Stimulated activated CD4-positive, alpha-beta T cell treated with anti-CD3 and anti-CD28 coated beads, Interleukin-2, amount 100 ng/mL, for 48 hours (primary cell): Measurements from ENCODE around the gene VARS1.

Experiments
- DNase-seq, 2 donors: peaks; one replicate each; pipeline ENCODE4 v3.0.0-alpha.2; 2020

VARS1 gene

DNA sequence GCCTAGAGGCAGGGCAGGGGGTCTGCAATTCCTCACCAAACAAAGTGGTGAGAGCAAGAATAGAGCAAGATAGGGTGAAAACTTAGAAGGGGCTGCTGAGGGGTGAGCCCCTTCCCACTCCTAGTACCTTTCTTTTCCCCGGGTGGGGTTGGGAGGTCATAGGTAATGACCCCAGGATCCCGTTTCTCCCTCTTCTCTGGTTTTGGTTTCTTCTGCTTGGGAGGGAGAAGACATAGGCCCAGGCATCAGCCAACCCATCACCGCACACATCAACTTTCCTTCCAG lies 3.5 kb downstream of the VARS1 start:
- DNase-seq, result no peak

DNA sequence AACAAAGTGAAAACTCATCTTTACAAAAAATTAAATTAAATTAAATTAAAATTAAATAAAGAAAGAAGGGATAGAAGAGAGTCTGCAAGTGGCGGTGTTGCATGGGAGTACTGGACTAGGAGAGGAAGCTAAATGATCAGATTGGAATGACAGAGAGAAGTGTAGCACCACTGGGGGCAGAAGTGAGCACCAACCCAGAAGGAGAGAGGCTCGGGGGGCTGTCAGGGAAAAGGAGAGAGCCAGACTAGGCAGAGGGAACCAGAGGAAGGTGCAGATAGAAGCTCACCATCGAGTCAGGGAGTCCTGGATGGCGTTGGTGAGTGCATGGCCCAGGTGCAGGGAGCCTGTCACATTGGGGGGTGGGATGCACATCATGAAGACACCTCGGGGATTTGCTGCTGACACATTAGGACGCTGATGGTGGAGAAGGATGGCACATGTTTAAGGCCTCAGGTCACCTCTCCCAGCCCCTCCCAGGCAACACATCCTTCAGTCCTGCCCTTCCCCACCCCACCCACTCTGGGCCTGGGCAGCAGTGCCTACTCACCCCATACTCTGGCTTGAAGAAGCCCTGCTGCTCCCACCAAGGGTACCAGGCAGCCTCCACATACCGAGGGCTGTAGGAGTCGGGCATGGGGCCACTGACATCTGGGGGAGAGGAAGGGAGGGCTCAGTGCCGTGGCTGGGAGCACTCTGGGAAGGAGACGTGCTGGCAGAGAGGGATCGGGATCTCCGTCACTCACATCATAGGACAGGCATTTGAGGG lies 4.0 kb downstream of the VARS1 start:
- DNase-seq, result peak in 1 of 2 donors; percentile 37

DNA sequence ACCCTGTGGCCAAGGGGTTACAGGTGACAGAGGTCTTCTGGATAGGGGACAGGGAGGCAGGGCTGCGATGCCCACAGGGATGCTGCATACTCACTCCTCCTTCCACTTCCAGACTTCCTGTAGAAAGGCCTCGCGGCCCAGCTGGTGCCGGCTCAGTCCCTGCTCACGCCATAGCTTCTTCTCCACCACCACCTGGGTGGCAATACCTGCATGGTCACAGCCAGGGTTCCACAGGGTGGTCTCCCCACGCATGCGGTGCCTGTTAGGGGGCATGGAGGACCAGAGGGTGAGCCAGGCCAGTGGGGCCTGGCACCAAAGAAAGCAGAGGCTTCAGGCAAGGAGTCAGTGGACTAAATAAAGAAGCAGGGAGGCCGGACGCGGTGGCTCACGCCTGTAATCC lies 10.1 kb downstream of the VARS1 start:
- no peak for DNase-seq

DNA sequence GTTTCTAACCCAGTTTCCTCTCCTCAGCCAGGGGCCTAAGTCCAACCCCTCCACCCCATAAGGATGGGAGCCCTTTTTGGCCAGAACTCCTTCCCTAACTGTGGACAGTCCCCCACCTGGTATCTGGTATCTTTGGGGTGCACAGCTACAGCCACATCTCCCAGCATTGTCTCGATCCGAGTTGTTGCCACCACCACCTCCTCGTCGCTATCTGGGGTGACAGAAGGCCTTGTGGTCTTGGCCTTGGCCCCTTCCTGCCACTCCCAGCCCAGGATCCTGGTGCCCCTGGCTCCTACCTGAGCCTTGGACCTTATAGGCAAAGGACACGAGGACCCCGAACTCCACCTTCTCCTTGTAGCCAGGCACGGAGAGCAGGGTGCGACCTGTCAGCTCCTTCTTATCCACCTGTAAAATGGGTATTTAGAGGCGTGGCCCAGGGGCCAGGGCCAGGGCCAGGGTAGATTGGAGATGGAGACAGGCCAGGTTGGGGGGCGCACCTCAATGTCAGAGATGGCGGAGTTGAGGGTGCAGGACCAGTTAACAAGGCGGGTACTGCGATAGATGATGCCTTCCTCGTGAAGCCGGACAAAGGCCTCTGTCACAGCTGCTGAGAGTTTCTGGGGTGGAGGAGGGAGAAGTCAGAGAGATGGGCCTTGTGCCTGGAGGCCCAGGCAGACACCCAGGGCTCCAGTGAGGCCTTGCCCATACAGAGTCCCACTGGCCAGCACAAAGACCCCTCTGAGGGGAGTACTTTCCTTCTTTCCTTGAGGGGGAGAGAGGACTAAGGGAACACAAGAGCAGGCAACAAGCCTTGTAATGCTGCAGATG lies 11.2 kb downstream of the VARS1 start:
- DNase-seq, result no peak

DNA sequence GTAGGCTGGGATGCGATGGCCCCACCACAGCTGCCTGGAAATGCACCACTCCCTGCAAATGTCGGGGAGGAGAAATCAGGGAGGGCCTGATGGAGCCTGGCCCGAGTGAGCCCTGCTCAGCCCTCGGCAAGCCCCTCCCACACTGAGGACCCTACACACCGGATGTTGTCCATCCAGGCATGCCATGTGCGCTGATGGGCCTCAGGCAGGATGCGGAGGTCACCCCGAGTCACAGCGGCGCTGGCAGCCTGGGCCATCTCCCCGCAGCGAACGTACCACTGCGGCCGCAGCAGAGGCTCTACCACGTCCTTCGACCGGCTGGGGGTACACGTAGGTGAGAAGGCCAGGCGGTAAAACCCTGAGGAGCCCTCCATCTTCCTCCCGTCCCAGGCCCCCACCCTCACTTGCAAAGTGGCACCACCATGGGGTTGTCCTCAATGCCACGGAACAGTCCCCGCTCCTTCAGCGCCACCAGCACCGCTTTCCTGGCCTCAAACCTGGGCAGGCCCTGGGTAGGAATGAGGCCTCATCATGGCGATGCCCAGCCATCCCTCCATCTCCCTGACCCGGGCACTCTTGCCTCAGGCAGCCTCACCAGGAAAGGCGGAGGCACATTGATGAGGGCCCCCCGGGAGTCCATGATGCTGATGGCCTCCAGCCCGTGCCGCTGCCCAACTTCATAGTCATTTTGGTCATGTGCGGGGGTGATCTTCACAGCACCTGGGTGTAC lies 13.3 kb downstream of the VARS1 start:
- DNase-seq, result no peak

DNA sequence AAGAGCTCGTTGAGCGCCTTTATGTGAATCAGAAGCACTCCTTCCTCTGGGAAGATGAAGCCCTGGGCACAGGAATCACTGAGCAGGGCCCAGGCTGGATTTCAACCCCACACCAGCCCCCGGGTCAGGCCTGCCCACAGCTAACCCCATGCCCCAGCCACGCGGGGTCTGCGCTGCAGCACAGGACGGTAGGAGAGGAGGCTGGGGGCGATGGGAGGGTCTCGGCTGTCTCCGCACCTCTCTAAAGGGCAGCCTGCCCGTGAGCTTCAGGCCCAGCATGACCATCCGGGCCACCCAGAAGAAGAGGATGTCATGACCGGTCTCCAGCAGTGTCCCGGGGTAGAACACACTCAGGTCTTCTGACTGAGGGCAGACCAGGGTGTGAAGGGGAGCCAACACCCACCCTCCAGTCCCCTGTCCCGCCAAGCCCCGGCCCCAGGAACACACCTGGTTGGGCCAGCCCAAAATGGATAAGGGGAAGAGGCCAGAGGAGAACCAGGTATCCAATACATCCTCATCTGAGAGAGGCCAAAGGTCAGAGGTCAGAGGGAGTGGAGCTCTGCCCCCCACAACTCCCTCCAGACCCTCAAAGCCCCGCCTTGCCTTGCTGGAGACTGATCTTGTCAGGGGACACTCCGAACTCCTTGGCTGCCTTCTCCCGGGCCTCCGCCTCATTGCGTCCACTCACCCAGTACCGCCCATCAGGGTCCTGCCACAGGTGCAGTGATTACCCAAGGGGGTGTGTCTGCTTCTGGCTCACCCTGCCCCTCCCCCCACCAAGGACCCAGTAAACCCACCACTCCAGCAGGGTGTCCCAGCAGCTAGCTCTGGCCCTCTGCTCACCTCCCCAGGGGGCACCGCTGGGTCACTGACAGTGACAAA lies 14.1 kb downstream of the VARS1 start:
- DNase-seq, result no peak

DNA sequence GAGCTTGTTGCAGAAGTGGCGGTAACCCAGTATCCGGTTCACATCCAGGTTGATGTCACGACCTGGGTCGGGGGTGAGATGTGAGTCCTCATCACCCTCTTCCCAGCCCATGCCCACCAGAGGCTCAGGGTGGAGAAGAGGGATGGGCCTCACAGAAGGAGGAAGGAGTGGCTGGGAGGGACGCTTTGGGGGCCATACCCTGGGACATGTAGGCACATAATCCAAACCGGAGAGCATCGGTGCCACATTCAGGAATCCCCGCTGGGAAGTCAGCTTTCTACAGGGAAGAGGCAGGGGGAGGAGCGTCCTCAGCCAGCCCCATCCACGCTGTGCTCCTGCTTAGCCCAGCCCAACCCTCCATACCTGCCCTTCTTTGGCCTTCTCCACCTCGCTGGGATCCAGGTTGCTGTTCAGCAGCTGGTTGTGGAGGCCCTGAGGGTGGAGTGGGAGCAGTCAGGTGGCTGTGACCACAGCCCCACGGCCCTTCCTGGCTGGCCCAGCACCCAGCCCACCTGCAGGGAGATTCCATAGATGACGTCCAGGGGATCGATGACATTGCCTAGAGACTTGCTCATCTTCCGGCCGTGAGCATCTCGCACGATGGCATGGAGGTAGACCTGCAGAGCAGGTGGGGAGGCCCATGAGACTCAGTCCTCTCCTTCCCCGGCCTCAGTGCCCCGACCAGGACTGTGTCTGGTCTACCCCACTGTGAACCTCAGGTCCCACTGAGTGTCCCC lies 14.9 kb downstream of the VARS1 start:
- DNase-seq, result no peak

DNA sequence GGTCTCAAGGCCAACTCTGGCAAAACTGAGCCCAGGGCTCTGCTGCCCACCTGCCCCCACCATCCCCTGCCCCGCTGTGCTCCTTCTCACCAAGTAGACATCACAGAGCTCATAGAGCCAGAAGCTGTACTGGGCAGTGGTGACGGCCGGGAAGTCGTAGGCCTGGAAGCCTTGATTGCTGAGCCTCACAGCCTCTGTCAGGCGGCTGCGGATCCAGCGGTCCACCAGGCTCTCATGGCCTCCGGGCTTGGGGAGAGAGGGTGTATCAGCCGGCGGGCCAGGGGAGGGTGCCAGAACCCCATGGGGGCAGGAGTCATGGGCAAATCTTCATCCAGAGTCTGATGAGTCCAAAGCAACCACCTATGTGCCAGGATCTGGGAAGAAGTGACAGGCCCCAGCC lies 15.6 kb downstream of the VARS1 start:
- DNase-seq, result no peak

DNA sequence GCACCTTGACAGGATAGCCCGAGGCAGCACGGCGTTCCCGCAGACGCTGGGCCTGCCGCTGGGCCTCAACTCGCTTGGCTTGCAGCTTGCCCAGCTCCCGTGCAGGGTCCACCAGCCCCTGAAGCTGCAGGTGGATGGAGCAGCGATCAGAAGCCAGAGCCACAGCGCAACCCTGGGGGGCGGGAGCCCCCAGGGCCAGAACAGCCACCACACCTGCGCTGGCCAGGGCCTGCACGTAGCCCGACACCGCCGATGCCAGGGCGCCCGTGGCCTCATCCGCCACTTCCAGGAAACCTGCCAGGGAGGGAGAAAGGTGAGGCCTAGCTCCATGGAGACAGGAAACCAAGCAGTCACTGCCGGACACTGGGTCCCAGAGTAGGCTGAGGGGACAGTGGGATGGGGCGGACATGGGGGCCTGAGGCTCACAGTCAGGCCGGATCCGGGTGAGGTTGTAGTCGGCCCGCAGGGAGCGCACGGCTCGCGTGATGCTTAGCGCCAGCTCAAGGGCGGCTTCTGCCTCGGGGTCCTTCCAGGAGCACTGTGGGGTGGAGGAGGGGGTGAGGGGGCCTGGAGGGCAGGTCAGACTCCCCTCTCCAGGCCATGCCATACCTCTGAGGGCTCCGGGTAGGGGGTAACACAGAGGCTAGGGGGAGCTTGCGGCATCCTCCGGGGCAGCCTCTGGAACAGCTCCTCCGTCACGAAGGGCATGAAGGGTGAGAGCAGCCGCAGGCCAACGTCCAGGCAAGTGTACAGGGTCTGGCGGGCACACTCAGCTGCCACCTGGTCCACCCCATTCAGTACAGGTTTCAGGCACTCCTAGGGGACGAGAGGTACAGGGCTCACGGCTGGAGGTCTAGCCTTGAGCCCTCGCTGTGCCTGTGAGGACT lies 16.3 kb downstream of the VARS1 start:
- DNase-seq, result no peak

DNA sequence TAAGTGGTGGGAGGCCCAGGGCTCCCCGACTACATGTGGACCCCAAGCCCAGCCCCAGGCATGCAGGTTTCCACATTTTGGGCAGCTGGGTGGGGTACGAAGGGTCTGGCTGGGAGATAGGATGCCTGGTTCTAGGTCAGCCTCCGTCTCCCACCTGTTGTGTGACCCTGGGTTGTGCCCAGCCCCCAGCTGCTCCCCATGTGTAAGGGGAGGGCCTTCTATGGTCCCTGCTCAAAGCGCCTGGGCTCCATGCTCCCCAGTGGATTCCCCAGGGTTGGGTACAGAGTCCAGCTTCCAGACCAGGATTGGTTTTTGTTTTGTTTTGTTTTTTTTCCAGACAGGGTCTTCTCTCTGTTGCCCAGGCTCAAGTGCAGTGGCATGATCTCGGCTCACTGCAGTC lies 17.4 kb downstream of the VARS1 start:
- no peak for DNase-seq

DNA sequence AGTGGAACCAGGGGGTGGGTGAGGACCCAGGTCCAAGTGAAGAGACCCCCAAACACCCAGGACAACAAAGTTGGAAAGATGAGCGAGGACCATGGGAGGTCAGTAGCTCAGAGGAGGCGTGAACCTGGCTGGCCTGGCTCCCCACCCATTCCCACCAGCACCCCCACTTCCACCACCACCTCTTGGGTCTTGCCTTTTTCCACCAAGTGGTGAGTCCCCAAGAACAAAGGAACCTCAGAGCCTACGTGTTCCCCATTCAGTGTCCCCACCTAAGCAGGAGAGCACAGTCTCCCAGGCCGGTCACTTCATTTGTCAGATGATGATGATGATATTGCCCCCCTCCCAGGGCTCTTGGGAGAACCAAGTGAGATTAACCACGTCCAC lies 17.9 kb downstream of the VARS1 start:
- DNase-seq, result no peak

DNA sequence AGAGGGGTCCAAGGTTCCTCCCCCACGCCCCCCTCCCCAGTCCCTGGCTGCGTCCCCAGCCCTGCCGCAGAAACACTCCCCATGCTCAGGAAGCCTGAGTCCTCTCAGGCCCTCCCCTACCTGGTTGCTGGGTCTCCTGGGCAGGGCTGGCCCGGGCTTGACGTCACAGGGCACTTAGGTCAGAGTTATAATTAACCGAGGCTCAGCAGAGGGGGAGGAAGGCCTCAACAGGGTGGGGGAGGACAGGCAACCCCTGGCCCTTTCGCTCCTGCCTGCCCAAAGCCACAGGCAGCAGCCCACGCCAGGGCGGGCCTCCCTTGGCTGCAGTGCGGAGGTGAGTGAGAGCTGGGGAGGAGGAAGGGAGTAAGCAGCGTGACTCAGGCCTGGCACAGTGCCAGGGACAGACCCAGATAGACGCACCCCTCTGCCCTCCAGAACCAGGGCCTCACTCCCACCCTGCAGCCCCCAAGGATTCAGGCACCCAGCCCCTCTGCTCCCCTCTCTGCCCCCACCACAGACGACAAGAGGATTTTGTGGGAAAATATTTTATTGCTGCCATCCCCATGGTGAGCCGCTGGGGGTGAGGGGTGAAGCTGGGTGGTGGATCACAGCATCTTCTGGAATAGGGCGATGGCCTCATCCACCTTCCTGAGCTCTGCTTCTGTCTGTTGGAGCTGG lies 18.4 kb downstream of the VARS1 start, which contains the start of gene VWA7:
Gene VWA7 (minus strand): TSS at position 340 of the 678 bp plus-strand sequence. CDS start 549 bp downstream, outside the sequence.
- DNase-seq, result peak; percentile 63 to 71

DNA sequence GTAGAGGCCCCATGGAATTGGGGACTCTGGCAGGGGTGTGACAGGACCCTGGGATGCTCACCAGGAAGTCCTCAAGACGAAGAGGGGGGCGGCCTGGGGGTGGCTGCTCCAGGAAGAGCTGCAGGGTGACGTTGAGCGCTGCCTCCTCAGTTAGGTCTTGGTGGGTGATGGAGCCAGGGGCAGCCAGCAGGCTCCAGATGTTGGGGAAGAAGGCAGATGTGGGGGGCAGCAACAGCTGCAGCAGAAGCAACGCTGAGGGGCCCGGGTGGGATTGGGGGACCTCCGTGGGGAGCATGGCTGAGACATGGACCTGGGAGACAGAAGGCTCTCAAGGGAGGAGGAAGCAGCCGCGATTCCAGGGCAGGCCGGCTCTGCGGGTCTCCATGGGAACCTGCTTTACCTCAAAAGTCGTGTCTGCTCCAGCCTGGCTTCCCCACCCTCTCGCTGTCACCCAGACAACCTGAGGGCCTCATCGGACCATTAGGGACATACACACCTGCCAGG lies 19.0 kb downstream of the VARS1 start:
- no peak for DNase-seq

DNA sequence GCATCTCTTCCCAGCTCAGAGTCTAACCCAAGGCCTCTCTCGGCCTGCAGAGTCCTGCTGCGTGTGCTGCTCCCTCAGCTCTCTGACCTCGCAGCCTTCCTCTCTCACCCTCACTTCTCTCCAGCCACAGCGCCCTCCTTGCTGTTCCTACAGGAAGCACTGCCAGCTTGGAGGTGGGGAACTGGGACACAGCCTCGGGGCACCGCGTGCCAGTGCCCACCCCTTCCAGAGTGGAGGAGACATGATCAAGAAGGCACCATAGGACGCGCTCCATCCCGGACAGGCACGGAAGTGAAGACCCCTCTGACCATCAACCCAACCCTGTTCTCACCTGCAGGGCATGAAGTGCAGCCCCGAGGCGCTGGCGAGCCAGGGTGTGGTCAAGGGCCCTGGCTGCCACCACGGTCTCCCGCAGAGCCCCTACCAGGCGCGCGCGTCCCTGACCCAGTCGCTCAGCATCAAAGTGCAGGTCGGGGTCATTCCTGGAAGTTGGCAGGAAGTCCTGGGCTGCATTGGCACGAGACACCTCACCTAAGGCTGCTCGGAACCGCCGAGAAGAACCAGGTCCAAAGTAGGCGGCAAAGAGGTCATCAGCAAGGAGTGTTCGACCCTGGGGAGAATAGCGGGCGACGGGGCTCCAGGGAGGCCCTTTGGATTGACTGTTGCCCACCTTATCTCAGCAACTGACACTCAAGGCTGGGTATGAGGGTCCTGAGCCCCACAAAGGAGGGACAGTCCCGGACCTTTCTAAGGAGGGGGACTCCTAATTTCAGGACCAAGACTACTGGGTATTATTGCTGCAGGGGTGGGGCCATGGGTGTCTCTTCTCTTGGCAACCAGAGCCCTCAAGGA lies 19.7 kb downstream of the VARS1 start:
- DNase-seq, result no peak

DNA sequence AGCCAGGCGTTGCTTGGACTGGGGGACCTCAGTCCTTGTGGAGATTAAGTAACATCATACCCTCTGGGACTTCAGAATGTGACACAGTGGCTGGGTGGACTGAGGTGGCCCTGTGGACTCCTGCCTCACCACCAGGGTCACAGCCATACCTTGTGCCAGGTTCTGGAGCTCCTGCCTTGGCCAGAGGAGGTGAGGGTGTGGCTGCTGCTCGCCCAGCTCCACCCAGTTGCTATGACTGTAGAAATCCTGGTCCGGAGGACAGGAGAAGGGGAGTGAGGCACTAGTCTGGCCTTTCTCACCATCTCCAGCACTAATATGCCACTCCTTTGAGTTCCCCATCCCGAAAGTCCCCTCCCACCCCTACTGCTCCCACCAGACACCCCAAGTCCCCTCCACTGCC lies 20.4 kb downstream of the VARS1 start:
- DNase-seq, result no peak

DNA sequence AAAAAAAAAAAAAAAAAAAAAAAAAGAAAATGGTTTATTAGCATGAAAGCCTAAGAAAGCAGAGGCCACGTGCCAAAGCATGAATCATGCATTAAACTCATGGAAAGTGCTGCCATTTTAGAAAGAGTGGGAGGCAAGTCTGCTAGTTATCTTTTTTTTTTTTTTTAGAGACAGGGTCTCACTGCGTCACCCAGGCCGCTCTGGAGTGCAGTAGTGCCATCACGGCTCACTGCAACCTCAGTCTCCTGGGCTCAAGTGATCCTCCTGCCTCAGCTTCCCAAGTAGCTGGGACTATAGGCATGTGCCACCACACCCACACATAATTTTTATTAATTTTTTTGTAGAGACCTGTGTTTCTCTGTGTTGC lies 23.6 kb downstream of the VARS1 start:
- no peak for DNase-seq

DNA sequence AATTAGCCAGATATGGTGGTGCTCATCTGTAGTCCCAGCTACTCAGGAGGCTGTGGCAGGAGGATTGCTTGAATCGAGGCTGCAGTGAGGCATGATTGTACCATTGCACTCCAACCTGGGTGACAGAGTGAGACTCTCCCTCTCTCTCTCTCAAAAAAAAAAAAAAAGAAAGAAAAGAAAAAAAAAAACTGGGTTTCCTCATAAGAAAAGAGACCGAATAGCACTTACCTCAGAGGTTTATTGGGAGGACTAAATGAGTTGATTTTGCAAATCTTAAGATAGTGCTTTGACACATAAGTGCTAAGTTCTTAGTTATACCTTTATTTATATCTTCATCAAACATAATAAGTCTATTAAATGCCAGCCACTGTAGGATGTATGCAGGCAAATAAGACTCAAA lies 24.7 kb downstream of the VARS1 start:
- no peak for DNase-seq

DNA sequence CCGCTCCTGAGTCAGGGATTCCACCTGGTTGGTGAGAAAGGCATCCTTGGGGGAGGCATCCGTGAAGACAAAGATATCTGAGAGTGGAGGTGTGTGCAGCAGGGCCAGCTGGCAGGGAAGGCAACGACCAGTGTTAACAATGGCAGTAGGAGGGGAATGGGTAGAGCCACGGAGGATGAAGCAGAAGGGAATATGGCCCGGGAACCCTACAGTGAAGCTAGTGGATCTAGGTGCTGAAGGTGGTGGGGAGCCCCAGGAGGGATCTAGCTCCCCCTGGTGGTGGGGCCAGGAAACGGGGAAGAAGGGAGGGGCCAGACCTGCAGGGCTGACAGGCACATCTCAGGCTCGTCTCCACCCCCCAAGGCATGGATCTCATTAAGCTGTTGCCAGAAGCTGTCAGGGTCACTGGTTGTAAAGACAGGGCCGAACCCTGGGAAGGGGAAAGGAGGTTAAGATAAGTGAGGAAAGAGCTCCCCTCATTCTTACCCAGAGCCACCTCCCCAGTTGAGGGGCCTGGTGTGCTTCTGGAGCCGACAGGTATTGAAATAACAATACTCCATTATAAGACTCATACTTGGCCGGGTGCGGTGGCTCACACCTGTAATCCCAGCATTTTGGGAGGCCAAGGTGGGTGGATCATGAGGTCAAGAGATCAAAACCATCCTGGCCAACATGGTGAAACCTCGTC lies 25.7 kb downstream of the VARS1 start:
- peak; percentile 82 for DNase-seq
